HCT116 (cell line): ENCODE data around the gene ZNF532.

Experiments
- CTCF ChIP-seq, 3 experiments: fragments of 200-600 bp in 1 of 3; sonication (generic) in 1 of 3; IDR thresholded peaks in 2 of 3; conservative IDR thresholded peaks in 1 of 3; 2 replicates each; pipeline ENCODE4 v1.5.1; 2012 to 2017; ENCODE audit warnings: low read depth in 2 of 3, low read length in 2 of 3, antibody characterized with exemption in 1 of 3, borderline replicate concordance in 1 of 3, control low read depth in 1 of 3, mild to moderate bottlenecking in 1 of 3, mixed read lengths in 1 of 3, mixed run types in 1 of 3, moderate library complexity in 1 of 3; ENCODE audit not compliant: insufficient read depth in 1 of 3
- SP1 ChIP-seq: IDR thresholded peaks from 2 replicates; pipeline ENCODE4 v1.6.1; 2012; ENCODE audit warnings: low read depth
- ZNF274 ChIP-seq: fragments of 200-500 bp; sonication (Bioruptor generic); IDR thresholded peaks from 2 replicates; pipeline ENCODE4 v1.6.1; 2014; ENCODE audit warnings: mild to moderate bottlenecking, low read depth, low read length, inconsistent platforms

DNA sequence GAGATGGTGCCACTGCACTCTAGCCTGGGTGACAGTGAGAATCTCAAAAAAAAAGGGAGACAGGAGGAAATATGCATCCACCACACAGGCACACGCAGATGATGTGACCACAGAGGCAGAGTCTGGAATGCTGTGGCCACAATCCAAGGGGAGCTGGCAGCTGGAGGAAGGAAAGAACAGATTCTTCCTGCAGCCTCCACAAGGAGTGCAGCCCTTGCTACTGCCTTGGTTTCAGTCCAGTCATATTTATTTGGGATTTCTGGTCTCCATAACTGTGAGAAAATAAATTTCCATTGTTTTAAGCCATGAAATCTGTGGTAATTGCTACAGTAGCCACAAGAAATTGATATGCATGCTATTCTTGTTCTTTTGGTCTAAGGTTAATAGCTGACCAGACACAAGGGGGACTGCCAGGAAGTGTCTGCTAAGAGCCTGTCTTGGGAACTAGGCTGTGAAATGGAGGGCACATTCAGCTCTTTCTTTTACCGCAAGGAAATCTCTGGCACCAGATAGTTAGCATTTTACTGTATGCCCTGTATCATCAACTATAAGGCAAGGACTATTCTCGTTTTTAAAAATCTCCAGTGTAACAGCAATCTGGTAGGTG lies 141.9 kb downstream of the ZNF532 start:
- TF ChIP-seq CTCF (IDR thresholded peaks at IDR 0.05 in 2 of 3, conservative IDR thresholded peaks at IDR 0.05 in 1 of 3; ENCODE audit: borderline replicate concordance in 1 of 3, insufficient read depth in 1 of 3, low read depth in 2 of 3, low read length in 2 of 3), result no peak
- no peak for TF ChIP-seq ZNF274
- no peak for TF ChIP-seq SP1
